ENCODE measurements around the gene CCZ1B.
"Not testable (repeated sequence)": the region's sequence is repeated elsewhere in the genome, so short reads cannot be mapped to it uniquely, and the experiment has no call there.

Gene CCZ1B

GRCh38 chr7:6799887-6800286 lies 26.2 kb downstream of the CCZ1B start:
- H3K9me3 ChIP-seq (ENCODE audit: insufficient read depth, low read length); H3K27me3 ChIP-seq (ENCODE audit: insufficient read depth, insufficient read length); H3K36me3 ChIP-seq (ENCODE audit: insufficient read depth, insufficient read length, low read length); DNase-seq (ENCODE audit: low read depth, low spot score); H3K4me1 ChIP-seq (ENCODE audit: insufficient read depth, insufficient read length); H3K4me3 ChIP-seq (ENCODE audit: insufficient read length, low read depth); H3K9ac ChIP-seq (ENCODE audit: insufficient read length, low read depth): not testable (repeated sequence)

- H3K9me3 ChIP-seq (ENCODE audit: insufficient read depth, low read length); H3K36me3 ChIP-seq (ENCODE audit: insufficient read depth, insufficient read length, low read length); H3K9ac ChIP-seq (ENCODE audit: insufficient read length, low read depth); H3K4me3 ChIP-seq (ENCODE audit: insufficient read length, low read depth); H3K27me3 ChIP-seq (ENCODE audit: insufficient read depth, insufficient read length); DNase-seq (ENCODE audit: low read depth, low spot score); H3K4me1 ChIP-seq (ENCODE audit: insufficient read depth, insufficient read length): not testable (repeated sequence)
These were observed 28.0 kb downstream of the CCZ1B start for GRCh38 chr7:6798047-6798446.

DNA sequence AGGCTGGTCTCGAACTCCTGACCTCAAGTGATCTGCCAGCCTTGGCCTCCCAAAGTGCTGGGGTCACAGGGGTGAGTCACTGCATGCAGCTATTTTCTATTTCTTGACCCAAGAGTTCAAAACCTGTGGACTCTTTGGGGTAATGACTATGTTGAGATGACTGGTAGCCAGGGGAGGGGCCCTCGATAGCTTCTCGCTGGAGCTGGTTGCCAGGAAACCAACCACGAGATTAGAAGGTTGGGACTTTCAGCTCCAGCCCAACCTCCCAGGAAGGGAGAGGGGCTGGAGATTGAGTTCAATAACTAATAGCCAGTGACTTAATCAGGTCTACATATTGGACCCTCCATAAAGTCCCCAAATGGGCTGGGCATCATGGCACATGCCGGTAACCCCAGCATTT lies 28.9 kb downstream of the CCZ1B start:
- H3K9me3 ChIP-seq (ENCODE audit: insufficient read depth, low read length); DNase-seq (ENCODE audit: low read depth, low spot score): not testable (repeated sequence)

DNA sequence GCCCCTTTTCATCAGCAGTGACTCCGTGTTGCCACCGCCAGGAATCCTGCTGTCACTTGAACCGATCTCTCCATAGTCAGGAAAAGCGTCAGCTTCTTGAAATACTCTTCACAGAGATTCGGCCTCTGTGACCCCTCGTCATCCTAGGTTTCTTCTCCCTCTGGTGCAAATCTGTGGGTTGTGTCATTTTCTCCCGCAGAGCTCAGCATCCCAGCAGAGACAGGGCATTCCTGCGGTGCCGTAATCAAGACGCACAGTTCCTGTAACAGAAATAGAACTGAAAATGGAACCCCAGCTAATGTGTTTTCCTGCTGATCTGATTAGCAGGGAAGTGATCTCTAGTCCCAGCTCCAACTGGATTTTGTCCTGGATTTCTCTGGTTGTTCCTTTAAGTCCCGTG lies 31.8 kb downstream of the CCZ1B start:
- not testable (repeated sequence) for H3K36me3 ChIP-seq (ENCODE audit: insufficient read depth, insufficient read length, low read length); H3K27me3 ChIP-seq (ENCODE audit: insufficient read depth, insufficient read length); H3K4me1 ChIP-seq (ENCODE audit: insufficient read depth, insufficient read length); H3K4me3 ChIP-seq (ENCODE audit: insufficient read length, low read depth); DNase-seq (ENCODE audit: low read depth, low spot score); H3K9me3 ChIP-seq (ENCODE audit: insufficient read depth, low read length); H3K9ac ChIP-seq (ENCODE audit: insufficient read length, low read depth)

More for the DNA sequence above, 28.9 kb downstream of the CCZ1B start:
- H3K9ac ChIP-seq (ENCODE audit: insufficient read length, low read depth); H3K4me3 ChIP-seq (ENCODE audit: insufficient read length, low read depth); H3K27me3 ChIP-seq (ENCODE audit: insufficient read depth, insufficient read length); H3K36me3 ChIP-seq (ENCODE audit: insufficient read depth, insufficient read length, low read length); H3K4me1 ChIP-seq (ENCODE audit: insufficient read depth, insufficient read length): not testable (repeated sequence)

DNA sequence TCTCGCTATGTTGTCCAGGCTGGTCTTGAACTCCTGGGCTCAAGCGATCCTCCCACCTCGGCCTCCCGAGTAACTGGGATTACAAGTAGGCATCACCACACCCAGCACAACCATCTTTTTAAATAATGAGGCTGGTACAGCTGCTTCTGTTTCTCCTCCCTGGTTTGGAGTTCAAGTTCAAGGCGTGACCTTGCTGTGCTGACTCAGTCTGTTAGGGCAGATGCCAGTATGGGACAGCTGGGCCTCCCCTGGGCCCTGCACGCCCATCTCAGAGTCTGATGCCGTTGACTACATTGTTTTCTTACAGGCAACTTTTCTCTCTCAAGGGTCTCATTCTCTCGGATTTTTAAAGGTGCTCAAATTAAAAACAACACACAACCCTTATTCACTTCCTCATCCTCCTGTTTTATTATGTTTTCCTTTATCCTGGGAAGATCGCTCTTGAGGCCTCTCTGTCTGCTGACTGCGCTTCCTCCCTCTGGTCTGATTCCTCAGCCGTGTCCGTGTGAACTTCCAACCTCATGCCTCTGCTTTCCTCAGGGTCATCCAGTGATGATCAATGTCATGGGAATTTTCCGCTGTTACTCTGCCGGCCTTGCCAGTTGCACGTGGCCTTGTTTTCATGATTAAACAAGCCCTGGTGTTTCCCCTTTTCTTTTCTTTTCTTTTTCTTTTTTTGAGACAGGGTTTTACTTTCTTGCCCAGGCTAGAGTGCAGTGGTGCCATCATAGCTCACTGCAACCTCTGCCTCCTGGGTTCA lies 33.8 kb downstream of the CCZ1B start:
- not testable (repeated sequence) for DNase-seq (ENCODE audit: low read depth, low spot score)

DNA sequence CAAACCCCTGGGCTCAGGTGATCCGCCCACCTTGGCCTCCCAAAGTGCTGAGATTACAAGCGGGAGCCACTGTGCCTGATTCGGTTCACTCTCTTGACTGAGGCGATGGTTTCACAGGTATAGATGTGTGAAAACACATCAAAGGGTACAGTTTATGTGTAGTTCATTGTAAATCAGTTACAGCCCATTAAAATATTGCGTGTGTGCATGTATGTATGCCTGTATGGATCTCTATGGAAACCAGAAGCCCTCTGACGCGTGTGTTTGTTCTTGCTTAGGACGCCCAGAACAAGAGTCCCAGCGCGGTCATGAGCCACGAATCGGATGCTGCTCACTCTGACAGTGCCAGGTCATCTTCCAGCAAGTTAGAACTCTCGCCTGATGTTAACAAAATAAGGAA lies 36.7 kb downstream of the CCZ1B start:
- H3K36me3 ChIP-seq (ENCODE audit: insufficient read depth, insufficient read length, low read length); H3K9ac ChIP-seq (ENCODE audit: insufficient read length, low read depth); H3K4me1 ChIP-seq (ENCODE audit: insufficient read depth, insufficient read length); DNase-seq (ENCODE audit: low read depth, low spot score); H3K9me3 ChIP-seq (ENCODE audit: insufficient read depth, low read length); H3K4me3 ChIP-seq (ENCODE audit: insufficient read length, low read depth); H3K27me3 ChIP-seq (ENCODE audit: insufficient read depth, insufficient read length): not testable (repeated sequence)

More for the DNA sequence above, 33.8 kb downstream of the CCZ1B start:
- H3K4me1 ChIP-seq (ENCODE audit: insufficient read depth, insufficient read length); H3K27me3 ChIP-seq (ENCODE audit: insufficient read depth, insufficient read length); H3K36me3 ChIP-seq (ENCODE audit: insufficient read depth, insufficient read length, low read length); H3K4me3 ChIP-seq (ENCODE audit: insufficient read length, low read depth); H3K9ac ChIP-seq (ENCODE audit: insufficient read length, low read depth); H3K9me3 ChIP-seq (ENCODE audit: insufficient read depth, low read length): not testable (repeated sequence)

DNA sequence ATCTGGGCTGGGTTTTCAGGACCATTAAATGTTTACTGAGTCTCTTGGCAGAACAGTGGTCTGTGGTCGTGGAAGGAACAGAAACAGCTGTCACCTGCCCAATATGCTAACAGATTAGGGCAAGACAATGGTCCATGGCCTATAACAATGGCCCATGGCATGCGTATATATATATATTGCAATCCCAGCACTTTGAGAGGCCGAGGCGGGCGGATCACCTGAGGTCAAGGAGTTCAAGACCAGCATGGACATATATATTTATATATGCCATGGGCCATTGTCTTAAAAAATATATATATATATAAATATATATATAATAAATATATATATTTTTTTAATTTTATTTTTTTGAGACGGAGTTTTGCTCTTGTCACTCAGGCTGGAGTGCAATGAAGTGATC lies 44.5 kb downstream of the CCZ1B start:
- not testable (repeated sequence) for DNase-seq (ENCODE audit: low read depth, low spot score); H3K4me3 ChIP-seq (ENCODE audit: insufficient read length, low read depth); H3K9me3 ChIP-seq (ENCODE audit: insufficient read depth, low read length); H3K4me1 ChIP-seq (ENCODE audit: insufficient read depth, insufficient read length); H3K36me3 ChIP-seq (ENCODE audit: insufficient read depth, insufficient read length, low read length); H3K9ac ChIP-seq (ENCODE audit: insufficient read length, low read depth); H3K27me3 ChIP-seq (ENCODE audit: insufficient read depth, insufficient read length)

- not testable (repeated sequence) for H3K27me3 ChIP-seq (ENCODE audit: insufficient read depth, insufficient read length); H3K4me1 ChIP-seq (ENCODE audit: insufficient read depth, insufficient read length); H3K4me3 ChIP-seq (ENCODE audit: insufficient read length, low read depth); H3K9ac ChIP-seq (ENCODE audit: insufficient read length, low read depth); H3K9me3 ChIP-seq (ENCODE audit: insufficient read depth, low read length); DNase-seq (ENCODE audit: low read depth, low spot score); H3K36me3 ChIP-seq (ENCODE audit: insufficient read depth, insufficient read length, low read length)
These were observed 64.9 kb downstream of the CCZ1B start for GRCh38 chr7:6761186-6761585.

GRCh38 chr7:6753964-6754363 lies 72.1 kb downstream of the CCZ1B start, which contains the start of gene RSPH10B2:
Gene RSPH10B2 (plus strand): TSS chr7:6754103. CDS start chr7:6757678, 3,575 bp downstream.
- not testable (repeated sequence) for DNase-seq (ENCODE audit: low read depth, low spot score); H3K9me3 ChIP-seq (ENCODE audit: insufficient read depth, low read length); H3K4me3 ChIP-seq (ENCODE audit: insufficient read length, low read depth); H3K27me3 ChIP-seq (ENCODE audit: insufficient read depth, insufficient read length); H3K4me1 ChIP-seq (ENCODE audit: insufficient read depth, insufficient read length); H3K36me3 ChIP-seq (ENCODE audit: insufficient read depth, insufficient read length, low read length); H3K9ac ChIP-seq (ENCODE audit: insufficient read length, low read depth)

DNA sequence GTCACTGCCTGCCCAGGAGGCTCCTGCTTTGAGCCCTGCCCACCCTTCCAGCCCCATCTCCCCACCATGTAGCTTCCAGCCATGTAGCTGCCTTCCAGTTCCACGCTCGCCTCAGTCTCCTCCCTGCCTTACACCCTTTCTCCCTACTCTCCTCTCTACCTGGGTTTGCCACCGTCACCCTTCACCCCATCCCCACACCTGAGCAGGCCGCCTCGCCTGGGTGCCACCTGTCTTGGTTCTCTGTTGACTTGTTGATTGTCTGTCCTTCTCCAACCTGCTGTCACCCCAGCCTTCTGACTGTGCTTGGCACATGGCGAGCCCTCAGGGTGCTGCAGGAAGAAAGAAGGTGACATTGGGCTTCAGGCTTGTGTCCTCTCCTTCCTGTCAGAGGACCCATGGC lies 75.9 kb downstream of the CCZ1B start:
- H3K9ac ChIP-seq (ENCODE audit: insufficient read length, low read depth); H3K4me1 ChIP-seq (ENCODE audit: insufficient read depth, insufficient read length); DNase-seq (ENCODE audit: low read depth, low spot score); H3K36me3 ChIP-seq (ENCODE audit: insufficient read depth, insufficient read length, low read length); H3K27me3 ChIP-seq (ENCODE audit: insufficient read depth, insufficient read length); H3K9me3 ChIP-seq (ENCODE audit: insufficient read depth, low read length); H3K4me3 ChIP-seq (ENCODE audit: insufficient read length, low read depth): not testable (repeated sequence)

- DNase-seq (ENCODE audit: low read depth, low spot score); H3K9ac ChIP-seq (ENCODE audit: insufficient read length, low read depth): not testable (repeated sequence)
These were observed 76.7 kb downstream of the CCZ1B start for GRCh38 chr7:6749335-6749734.

More at GRCh38 chr7:6749335-6749734, 76.7 kb downstream of the CCZ1B start:
- H3K4me3 ChIP-seq (ENCODE audit: insufficient read length, low read depth); H3K4me1 ChIP-seq (ENCODE audit: insufficient read depth, insufficient read length); H3K27me3 ChIP-seq (ENCODE audit: insufficient read depth, insufficient read length); H3K9me3 ChIP-seq (ENCODE audit: insufficient read depth, low read length); H3K36me3 ChIP-seq (ENCODE audit: insufficient read depth, insufficient read length, low read length): not testable (repeated sequence)

Measured in NT2/D1 (cell line).